Measurements from ENCODE around the gene ABCC8. TPM values are rescaled to one million over a fixed set of nuclear protein-coding genes. Genes with fewer than 3 reads are reported as not detected.

Gene ABCC8
- total RNA-seq, 2 experiments from 2014 or later = not detected

DNA sequence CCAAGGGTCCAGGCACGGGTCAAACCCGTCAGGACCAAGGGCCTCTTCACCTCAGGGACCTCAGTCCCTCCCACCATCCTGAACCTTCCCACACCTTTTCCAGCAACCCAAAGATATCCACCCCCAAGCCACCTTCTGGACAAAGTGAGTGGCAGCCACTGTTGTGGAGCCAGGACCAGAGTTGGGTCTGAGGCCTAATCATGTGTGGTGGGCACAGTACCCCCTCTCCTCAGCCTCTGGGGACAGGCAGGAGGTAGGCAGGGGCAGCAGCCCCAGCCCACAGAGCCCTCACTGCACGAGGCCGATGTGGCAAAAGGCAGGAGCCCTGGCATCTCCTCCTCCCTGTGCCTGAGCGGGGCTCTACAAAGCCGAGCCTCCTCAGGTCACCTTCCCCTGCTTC is 90.7 kb downstream of the ABCC8 start:
- CTCF ChIA-PET = interaction anchor here (1.0 to 4.7 kb wide), 5 partner anchors 11 to 142 kb away, joined by 3 to 92 read pairs (median 4); no protein-coding TSS in a partner anchor

DNA sequence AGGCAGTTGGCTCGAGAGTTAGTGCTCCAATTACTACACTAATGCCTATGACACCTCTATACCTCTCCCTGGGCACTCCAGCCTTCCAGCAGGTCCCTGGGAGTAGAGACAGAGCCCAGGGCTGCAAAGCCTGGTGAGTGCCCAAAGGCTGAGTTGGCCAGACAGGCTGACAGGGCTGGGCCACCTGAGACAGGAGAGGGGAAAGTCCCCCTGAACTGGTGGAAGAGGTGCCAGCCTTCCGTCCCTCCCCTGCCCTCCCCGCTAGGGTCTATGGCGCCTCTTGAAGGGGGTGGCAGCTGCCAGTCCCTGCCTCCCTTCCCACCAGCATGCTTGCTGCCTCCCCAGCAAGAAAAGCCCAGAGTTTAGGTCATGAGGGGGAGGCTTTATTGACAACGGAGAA is 91.2 kb downstream of the ABCC8 start:
- Mint-ChIP-seq H3K36me3 (ENCODE audit: low read depth) (no peaks in the 10 kb centered on the region), H3K4me1 (ENCODE audit: low read depth) (peaks cover 5% of the 10 kb centered on the region), H3K9me3 (no peaks in the 10 kb centered on the region), H3K27ac (no peak overlapping the region), H3K27me3 (ENCODE audit: low read depth) (no peaks in the 10 kb centered on the region), H3K4me3 (no peak overlapping the region)
- intact Hi-C loops (cut with micrococcal nuclease) = loop anchor here (10.0 kb wide), 2 partner anchors 349 to 589 kb away; partner anchors contain the start of gene KCNC1
- CTCF ChIA-PET = interaction anchor here (1.2 to 4.7 kb wide), 5 partner anchors 9 to 566 kb away, joined by 3 to 92 read pairs (median 4); no protein-coding TSS in a partner anchor
- DNase-seq = no peak

More for the DNA sequence above, 90.7 kb downstream of the ABCC8 start:
- DNase-seq = no peak
- H3K4me1 Mint-ChIP-seq (ENCODE audit: low read depth) = peaks cover 5% of the 10 kb centered on the region
- no peaks in the 10 kb centered on the region for H3K27me3 Mint-ChIP-seq (ENCODE audit: low read depth)
- H3K9me3 Mint-ChIP-seq = no peaks in the 10 kb centered on the region
- no peak overlapping the region for H3K4me3 Mint-ChIP-seq
- H3K27ac Mint-ChIP-seq = no peak overlapping the region
- intact Hi-C loops (cut with micrococcal nuclease) = loop anchor here (10.0 kb wide), 2 partner anchors 349 to 589 kb away; partner anchors contain the start of gene KCNC1
- H3K36me3 Mint-ChIP-seq (ENCODE audit: low read depth) = no peaks in the 10 kb centered on the region

DNA sequence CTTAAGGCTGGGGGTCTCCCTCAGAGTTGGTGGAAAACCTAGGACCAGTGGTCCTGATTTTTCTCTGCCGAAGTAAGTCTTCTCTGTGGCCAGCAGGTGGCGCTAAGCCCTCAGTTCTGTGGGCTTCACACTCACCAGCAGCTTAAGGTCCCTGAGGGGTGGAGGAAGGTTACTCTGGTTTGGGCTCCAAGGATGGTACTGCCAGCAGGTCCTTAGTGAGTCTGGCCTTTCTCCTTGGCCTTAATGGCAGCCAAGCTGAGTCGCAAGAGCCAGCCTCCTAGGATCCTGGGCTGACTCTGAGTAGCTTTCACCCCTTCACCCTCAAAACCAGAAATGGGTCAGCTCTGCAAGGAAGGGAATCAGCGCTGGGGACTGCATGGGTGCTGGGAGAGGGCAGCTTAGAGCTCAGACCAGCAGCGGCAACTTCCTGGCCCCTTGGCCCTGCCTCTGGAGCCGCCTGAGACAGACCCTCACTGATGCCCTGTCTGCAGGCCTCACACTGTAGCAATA is 92.6 kb downstream of the ABCC8 start:
- peak; percentile 88 for DNase-seq
- no peak overlapping the region for H3K27ac Mint-ChIP-seq
- intact Hi-C loops (cut with micrococcal nuclease) = loop anchor here (1.0 to 10.0 kb wide), 6 partner anchors 120 to 591 kb away; partner anchors contain the start of gene KCNC1
- no peaks in the 10 kb centered on the region for H3K27me3 Mint-ChIP-seq (ENCODE audit: low read depth)
- no peaks in the 10 kb centered on the region for H3K36me3 Mint-ChIP-seq (ENCODE audit: low read depth)
- CTCF ChIA-PET = interaction anchor here (0.5 to 4.7 kb wide), 48 partner anchors 8 to 1268 kb away, joined by 3 to 92 read pairs (median 4); no protein-coding TSS in a partner anchor
- no peak overlapping the region for H3K4me3 Mint-ChIP-seq
- no peaks in the 10 kb centered on the region for H3K9me3 Mint-ChIP-seq
- peaks cover 2% of the 10 kb centered on the region for H3K4me1 Mint-ChIP-seq (ENCODE audit: low read depth)

DNA sequence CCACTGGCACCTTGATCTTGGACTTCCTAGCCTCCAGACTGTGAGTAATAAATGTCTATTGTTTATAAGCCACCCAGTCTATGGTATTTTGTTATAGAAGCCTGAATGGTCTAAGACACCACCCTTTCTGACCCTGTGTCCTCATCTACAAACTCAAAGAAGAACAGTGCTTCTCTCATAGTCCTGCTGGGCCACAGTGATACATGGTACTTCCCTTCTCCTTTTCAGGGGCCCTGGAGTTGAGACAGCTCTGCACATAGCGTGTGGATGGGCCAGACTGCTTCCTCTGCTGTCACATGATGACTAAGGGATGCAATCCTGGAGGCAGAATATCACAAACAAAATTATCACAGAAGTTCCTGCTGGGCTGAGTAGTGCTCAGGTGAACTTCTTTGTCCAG is 93.2 kb downstream of the ABCC8 start:
- Mint-ChIP-seq H3K4me1 (ENCODE audit: low read depth) (no peaks in the 10 kb centered on the region), H3K4me3 (no peak overlapping the region), H3K27ac (no peak overlapping the region), H3K27me3 (ENCODE audit: low read depth) (no peaks in the 10 kb centered on the region), H3K36me3 (ENCODE audit: low read depth) (no peaks in the 10 kb centered on the region), H3K9me3 (no peaks in the 10 kb centered on the region)
- intact Hi-C loops (cut with micrococcal nuclease) = loop anchor here (1.0 to 10.0 kb wide), 4 partner anchors 29 to 591 kb away; partner anchors contain the start of gene KCNC1
- CTCF ChIA-PET = interaction anchor here (0.6 to 4.7 kb wide), 41 partner anchors 8 to 589 kb away, joined by 3 to 92 read pairs (median 4); no protein-coding TSS in a partner anchor
- no peak for DNase-seq

DNA sequence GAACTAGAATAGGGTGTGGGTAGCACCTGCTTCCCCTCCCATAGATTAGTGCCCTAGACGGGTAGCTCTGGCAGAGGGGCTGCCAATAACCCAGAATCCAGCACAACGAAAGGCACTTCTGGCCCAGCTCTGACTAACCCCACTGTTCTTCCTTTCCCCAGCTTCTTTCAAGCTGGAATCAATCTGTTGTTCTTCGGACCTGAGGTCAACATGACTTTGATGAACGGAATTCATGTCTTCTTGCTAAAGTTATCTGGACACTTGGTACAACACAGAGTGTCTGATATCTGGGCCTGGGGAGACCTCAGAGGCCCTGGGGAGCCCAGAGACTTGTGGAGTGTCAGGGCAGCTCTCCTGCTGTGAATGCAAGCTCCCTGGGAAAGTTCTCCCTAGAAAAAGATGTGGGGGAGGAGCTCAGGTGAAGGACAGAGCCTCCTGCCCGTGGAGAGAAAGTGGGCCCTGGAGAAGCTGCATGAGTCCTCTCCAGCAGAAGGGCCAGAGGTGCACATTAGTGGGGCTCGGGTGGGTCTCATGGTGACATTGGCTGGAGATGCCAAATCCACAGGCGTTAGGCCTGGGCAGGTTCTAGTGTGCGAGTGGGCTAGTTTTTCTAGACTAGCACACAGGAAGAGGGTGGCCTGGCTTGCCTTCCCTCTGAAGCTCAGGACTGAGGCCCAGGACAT is 94.5 kb downstream of the ABCC8 start:
- Mint-ChIP-seq H3K4me1 (ENCODE audit: low read depth) (no peaks in the 10 kb centered on the region), H3K27me3 (ENCODE audit: low read depth) (no peaks in the 10 kb centered on the region), H3K9me3 (no peaks in the 10 kb centered on the region), H3K27ac (no peak overlapping the region), H3K4me3 (no peak overlapping the region), H3K36me3 (ENCODE audit: low read depth) (no peaks in the 10 kb centered on the region)
- DNase-seq = no peak
- CTCF ChIA-PET = interaction anchor here (0.6 to 4.7 kb wide), 9 partner anchors 7 to 152 kb away, joined by 3 to 92 read pairs (median 3); no protein-coding TSS in a partner anchor
- intact Hi-C loops (cut with micrococcal nuclease) = loop anchor here (5.0 to 10.0 kb wide), 3 partner anchors 353 to 593 kb away; partner anchors contain the start of gene KCNC1

DNA sequence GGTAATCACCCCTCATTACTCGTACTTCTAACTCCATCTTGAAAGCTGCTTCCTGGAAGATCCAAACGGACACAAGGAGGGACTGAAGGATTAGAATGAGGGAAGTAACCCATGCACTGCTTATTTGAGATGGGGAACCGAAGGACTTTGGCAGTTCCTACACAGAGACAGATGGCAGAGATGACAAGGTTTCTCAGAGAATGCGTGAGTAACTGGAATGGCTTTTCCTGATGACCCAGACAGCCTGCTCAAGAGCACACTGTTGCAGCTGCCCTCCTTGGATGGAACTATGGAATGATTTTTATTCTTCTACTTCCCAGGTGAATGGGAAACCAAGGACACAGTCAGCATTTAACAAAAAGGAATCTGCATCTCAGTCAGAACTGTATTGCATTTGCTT is 95.5 kb downstream of the ABCC8 start:
- Mint-ChIP-seq H3K27ac (no peak overlapping the region), H3K4me3 (no peak overlapping the region), H3K27me3 (ENCODE audit: low read depth) (no peaks in the 10 kb centered on the region), H3K4me1 (ENCODE audit: low read depth) (no peaks in the 10 kb centered on the region), H3K36me3 (ENCODE audit: low read depth) (peaks cover 1% of the 10 kb centered on the region), H3K9me3 (no peaks in the 10 kb centered on the region)
- CTCF ChIA-PET = interaction anchor here (0.8 to 4.7 kb wide), 3 partner anchors 124 to 147 kb away, joined by 3 to 92 read pairs (median 4); no protein-coding TSS in a partner anchor
- no peak for DNase-seq
- intact Hi-C loops (cut with micrococcal nuclease) = loop anchor here (5.0 to 10.0 kb wide), 3 partner anchors 354 to 594 kb away; partner anchors contain the start of gene KCNC1

DNA sequence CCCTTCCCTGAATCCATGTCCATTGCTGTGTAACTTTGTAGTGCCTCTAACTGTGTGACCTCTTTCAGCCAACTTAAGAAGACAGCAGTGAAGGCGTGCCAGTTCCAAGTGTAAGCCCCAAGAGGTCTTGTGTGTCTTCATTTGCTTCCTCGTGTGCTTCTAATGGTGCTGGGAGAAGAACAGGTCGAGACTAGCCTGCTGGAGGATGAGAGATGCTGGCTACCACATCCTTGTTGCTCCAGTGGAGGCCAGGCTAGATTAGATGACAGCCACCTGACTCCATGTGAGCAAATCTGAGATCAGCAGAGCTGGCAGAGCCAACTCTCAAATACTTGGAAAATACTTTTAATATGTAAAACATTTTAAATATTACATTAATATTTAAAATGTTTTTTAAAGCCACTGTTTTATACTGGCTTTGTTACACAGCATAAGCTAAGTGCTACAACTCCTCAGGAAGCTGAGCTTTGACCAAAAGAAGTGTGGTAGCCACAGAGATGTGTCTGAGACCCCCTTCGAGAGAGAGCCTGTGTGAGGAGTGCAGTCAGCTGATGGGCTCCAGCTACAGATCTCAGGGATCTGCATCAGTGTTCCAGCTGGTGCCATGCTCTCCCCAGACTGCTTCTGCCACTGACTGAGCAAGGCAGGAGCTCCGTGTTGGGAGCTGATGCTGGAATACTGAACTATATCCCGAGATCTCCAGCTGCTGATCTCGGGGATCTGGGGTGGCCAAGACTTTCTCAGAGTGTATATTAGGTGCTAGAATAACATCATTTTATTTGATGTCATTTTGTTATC is 97.1 kb downstream of the ABCC8 start:
- H3K27ac Mint-ChIP-seq = no peak overlapping the region
- H3K27me3 Mint-ChIP-seq (ENCODE audit: low read depth) = no peaks in the 10 kb centered on the region
- no peaks in the 10 kb centered on the region for H3K9me3 Mint-ChIP-seq
- intact Hi-C loops (cut with micrococcal nuclease) = loop anchor here (5.0 to 10.0 kb wide), 3 partner anchors 355 to 595 kb away; partner anchors contain the start of gene KCNC1
- no peak for DNase-seq
- H3K36me3 Mint-ChIP-seq (ENCODE audit: low read depth) = peaks cover 1% of the 10 kb centered on the region
- CTCF ChIA-PET = interaction anchor here (0.7 to 1.9 kb wide), 8 partner anchors 9 to 150 kb away, joined by 3 to 7 read pairs (median 4); partner anchors contain the start of gene KCNJ11
- no peaks in the 10 kb centered on the region for H3K4me1 Mint-ChIP-seq (ENCODE audit: low read depth)
- no peak overlapping the region for H3K4me3 Mint-ChIP-seq

DNA sequence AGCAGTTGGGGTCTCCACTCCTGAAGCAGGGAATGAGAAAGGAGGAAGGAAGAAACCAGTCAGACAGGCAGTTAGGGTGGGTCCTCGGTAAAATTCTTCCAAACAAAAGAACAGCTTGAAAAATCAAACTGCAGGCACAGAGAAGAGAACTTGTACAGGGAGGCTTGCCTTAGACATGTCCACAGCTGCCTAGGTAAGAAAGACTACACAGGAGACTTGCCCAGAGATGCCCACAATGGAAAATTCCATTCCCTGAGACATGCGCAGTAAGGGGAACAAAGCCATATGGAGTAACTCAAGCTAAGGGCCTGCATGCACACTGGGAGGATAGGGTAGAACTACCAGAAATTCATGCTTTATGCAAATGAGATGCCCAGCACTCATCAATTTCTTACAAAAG is 98.0 kb downstream of the ABCC8 start:
- Mint-ChIP-seq H3K4me3 (no peak overlapping the region), H3K4me1 (ENCODE audit: low read depth) (no peaks in the 10 kb centered on the region), H3K36me3 (ENCODE audit: low read depth) (peaks cover 5% of the 10 kb centered on the region), H3K27ac (no peak overlapping the region), H3K27me3 (ENCODE audit: low read depth) (no peaks in the 10 kb centered on the region), H3K9me3 (no peaks in the 10 kb centered on the region)
- no peak for DNase-seq
- intact Hi-C loops (cut with micrococcal nuclease) = no loop called here
- CTCF ChIA-PET = interaction anchor here (0.7 to 1.9 kb wide), 5 partner anchors 10 to 149 kb away, joined by 3 to 7 read pairs (median 6); partner anchors contain the start of gene KCNJ11

DNA sequence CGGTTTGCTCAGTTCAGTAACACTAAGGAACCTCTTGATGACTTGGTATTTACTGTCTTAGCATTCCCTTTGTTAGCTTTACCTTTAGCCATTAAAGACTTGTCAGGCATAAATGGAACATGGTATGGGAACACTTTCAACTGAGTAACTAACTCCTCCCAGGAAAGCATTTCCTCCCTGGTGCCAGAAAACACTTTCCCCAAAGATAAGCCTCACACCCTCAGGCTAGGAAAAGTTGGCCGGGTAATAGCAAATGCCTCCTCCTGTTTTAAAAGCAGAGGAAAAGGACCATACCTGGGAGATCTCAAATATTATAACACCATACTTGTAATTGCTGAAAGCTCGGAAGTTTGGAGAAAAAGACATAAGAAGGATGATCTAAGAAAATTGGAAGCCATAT is 100.2 kb downstream of the ABCC8 start:
- DNase-seq = no peak
- H3K27ac Mint-ChIP-seq = no peak overlapping the region
- no peaks in the 10 kb centered on the region for H3K4me1 Mint-ChIP-seq (ENCODE audit: low read depth)
- intact Hi-C loops (cut with micrococcal nuclease) = no loop called here
- H3K4me3 Mint-ChIP-seq = no peak overlapping the region
- no peaks in the 10 kb centered on the region for H3K27me3 Mint-ChIP-seq (ENCODE audit: low read depth)
- H3K36me3 Mint-ChIP-seq (ENCODE audit: low read depth) = peaks cover 25% of the 10 kb centered on the region
- peaks cover 16% of the 10 kb centered on the region for H3K9me3 Mint-ChIP-seq
- CTCF ChIA-PET = interaction anchor here (0.7 kb wide), 1 partner anchor 8 kb away, joined by 3 read pairs; no protein-coding TSS in a partner anchor

DNA sequence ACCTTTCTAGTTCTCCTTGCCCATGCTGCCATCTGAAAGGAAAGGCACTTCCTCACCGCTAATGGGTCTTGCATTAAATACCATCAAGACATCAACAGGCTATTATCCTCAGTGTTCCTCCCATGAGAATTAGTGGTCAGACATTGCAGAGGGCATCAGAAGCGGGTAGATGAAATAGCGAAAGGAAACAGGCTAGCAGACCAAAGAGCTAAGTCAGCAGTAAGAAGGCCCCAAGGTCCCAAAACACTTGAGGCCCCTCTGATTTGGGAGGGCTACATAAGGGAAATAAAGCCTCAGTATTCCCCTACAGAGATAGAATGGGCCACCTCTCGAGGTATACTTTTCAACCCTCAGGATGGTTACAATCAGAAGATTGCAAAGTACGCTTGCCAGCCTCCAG is 101.1 kb downstream of the ABCC8 start:
- Mint-ChIP-seq H3K4me3 (no peak overlapping the region), H3K9me3 (peaks cover 25% of the 10 kb centered on the region), H3K27ac (no peak overlapping the region), H3K27me3 (ENCODE audit: low read depth) (no peaks in the 10 kb centered on the region), H3K4me1 (ENCODE audit: low read depth) (no peaks in the 10 kb centered on the region), H3K36me3 (ENCODE audit: low read depth) (peaks cover 34% of the 10 kb centered on the region)
- no peak for DNase-seq
- CTCF ChIA-PET = interaction anchor here (1.0 to 1.8 kb wide), 2 partner anchors 8 to 11 kb away, joined by 4 to 13 read pairs; no protein-coding TSS in a partner anchor
- intact Hi-C loops (cut with micrococcal nuclease) = no loop called here

DNA sequence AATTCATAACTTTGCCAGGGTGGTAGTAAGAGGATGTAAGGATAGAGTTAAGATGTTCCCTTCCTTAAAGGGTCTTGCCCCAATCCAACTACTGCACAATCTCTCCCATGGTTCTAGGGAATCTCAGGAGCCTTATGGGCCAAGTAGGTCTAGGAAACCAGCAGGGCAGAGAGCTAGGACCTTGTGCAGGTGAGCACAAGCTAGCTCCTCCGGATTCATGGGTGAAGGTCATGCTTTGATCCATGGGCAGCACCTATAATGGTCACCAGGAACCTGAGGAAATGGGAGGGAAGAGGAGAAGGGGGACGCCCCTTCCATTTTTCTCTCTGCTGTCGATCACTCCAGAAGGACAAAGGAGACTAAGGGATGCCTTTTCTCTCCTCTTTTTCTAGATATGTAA is 105.0 kb downstream of the ABCC8 start:
- peaks cover 62% of the 10 kb centered on the region for H3K36me3 Mint-ChIP-seq (ENCODE audit: low read depth)

More for the DNA sequence above, 105.0 kb downstream of the ABCC8 start:
- no peak for DNase-seq
- no peaks in the 10 kb centered on the region for H3K27me3 Mint-ChIP-seq (ENCODE audit: low read depth)
- H3K27ac Mint-ChIP-seq = no peak overlapping the region
- peaks cover 38% of the 10 kb centered on the region for H3K9me3 Mint-ChIP-seq
- H3K4me3 Mint-ChIP-seq = no peak overlapping the region
- intact Hi-C loops (cut with micrococcal nuclease) = no loop called here
- CTCF ChIA-PET = no interaction called here
- H3K4me1 Mint-ChIP-seq (ENCODE audit: low read depth) = no peaks in the 10 kb centered on the region
